ENCODE measurements around the gene LTBP2.
A peak's percentile ranks its signal among the peaks of the same experiment; 100 is the strongest.

LTBP2 gene

DNA sequence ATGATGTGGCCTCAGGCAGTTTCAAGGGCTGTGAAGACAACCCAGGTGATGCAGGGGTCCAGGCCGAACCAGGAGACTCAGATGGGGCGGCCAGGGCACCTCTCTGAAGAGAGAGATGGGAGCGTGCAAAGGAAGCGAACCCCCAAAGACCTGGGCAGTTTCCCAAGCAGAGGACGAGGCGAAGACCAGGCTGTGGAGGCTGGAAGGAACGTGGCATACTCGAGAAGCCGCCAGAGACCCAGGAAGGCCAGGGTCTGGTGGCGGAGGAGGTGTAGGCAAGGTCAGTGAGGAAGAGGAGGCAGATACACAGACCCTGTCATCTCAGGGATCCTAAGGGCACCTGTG is 24.7 kb downstream of the LTBP2 start:
- no peak for DNase-seq

DNA sequence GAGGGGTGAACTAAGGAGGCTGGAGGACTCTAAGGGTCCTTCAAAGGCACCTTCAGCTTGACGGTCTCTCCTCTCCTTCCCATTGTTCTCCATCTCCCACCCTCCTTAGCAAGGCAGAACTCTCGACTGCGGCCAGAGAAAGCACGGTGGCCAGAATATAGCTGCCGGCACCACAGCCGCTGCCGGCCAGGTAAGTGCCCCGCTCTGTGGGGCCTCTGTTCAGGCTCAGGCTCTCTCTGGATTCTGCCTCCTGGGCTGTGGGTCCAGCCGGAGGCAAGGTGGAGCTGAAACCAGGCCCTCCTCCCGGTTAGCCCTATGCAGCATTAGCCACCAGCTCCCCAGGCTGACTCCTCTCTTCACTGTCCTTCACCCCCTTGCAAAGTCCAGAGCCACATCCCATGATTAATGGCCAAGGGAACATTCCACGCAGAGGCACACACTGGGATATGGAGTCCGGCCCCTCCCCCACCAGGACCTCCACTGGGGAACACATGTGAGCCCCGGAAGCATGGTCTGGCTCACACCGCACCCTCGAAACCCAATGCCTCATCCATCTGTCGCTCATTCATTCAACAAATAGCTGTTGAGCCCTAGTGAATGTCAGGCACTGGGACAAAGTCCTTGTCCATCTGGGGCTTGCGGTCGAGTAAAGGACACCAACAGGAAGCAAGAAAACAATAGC is 25.2 kb downstream of the LTBP2 start:
- DNase-seq: no peak

DNA sequence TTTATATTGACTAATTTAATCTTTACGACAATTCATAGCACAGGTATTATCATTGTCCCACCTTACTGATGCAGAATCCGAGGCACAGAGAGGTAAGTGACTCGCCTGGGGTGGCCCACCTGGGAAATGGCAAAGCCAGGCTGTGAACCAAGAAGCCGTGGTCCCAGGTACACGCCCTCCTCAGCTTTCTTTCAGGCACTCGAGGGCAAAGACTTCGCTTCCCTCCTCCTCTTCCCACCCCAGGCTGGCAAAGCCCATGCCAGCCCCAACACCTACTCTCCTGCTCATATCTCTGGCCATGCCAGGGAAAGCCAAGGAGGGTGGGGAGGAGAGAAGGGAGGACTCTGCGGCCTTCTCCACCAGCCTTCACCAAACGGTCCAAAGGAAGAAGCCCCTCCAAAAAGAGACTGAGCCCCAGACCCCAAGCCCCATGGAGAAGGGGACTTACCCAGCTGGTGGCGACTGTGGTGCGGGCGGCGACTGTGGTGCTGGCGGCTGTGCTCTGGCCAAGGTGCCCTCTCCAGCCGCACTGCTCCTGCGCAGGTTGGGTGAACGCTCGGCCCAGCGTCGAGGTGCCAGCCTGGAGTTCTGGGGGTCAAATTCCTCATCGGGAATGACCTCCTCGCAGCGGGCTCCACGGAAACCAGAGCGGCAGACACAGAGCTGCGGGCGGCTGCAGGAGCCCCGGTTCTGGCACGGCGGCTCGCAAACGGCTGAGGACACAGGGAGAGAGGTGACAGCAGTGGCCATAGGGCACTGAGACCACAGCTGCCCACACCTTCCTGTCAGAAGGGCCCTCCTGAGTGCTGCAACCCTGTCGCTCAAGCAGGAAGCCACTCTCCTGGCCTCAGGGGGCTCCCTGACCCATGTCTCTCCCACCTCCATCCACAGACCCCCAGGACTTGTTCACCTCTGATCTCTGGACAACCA is 26.4 kb downstream of the LTBP2 start:
- no peak for DNase-seq

DNA sequence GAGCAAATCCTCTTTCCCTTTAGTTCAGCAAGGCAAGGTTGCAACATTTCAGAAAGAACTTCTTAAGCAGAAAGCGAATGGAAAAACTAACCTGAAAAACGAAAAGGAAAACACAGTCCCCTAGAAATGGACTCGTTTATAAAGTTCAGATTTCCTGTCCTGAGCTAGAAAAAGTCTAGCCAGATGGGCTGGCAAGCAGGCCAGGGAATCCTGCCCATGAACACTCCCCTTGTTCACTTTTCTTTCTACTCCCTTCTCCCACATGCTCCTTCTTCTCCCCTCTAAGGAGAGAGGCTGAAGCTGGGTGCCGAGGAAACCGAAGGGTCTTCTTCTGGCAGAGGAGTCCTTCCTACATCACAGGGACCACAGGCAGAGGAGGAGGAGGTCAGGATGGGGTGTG is 27.1 kb downstream of the LTBP2 start:
- no peak for DNase-seq

DNA sequence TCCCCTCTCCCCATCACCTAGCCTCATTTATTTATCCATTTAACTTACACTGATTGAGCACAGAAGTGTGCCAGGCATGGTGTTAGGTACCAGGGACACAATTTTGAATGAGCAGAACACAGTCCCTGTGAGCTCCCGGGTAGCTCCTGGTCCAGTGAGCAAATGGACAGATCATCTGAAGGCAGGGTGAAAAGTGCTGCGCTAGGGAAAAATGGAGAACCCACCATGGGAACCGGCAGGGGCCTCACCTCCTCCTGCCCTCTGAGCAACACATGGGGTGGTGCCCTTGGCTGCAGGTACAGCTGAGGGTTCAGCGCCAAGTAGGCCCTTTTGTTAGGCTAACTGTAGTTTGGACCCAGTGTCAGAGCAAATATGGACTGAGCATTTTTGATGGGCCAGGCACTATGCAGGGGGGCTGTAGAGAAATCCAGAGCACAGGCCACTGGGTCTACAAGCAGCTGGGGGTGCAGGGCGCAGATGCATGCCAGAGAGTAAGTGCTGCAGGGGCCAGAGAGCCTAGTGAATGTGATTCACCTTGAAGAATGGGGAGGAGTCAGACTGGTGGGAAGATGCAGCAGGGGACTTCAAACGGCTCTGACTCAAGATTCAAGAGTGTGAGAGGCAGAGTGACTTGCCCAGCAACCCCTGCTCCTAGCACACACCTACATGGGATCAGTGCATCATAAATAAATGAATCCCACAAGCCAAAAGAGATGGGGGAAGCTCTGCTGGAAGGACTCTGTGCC is 28.2 kb downstream of the LTBP2 start:
- DNase-seq: no peak

DNA sequence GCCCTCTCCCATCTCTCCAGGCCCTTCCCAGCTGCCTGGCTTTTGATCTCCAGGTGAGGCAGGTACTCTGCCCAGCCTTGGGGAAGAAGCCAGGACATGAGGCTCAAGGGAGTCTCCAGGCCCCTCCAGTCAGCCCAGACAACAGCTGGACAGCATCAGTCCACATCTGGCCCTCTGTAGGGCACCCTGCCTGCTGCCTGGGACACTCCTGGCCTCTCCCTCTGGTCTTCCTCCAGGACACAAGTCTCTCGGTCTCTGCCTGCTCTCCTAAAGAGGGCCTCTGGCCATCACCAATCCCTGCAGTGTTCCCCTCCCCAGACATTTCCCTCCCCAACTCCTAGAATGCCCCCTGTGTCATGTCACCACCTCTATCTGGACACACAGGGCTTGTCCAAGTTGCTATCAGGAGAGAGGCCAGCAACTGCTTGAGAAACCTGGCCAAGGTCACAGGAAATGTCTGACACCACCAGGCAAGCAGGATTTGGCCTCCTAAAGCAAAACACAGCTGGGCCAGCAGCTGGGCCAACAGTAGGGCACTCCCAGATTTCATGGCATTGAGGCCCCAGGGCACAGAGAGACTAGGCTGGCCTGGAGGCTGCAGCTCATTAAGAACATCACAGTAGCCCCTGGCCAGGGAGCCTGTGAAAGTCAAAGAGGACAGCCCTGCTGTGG is 29.0 kb downstream of the LTBP2 start:
- no peak for DNase-seq

DNA sequence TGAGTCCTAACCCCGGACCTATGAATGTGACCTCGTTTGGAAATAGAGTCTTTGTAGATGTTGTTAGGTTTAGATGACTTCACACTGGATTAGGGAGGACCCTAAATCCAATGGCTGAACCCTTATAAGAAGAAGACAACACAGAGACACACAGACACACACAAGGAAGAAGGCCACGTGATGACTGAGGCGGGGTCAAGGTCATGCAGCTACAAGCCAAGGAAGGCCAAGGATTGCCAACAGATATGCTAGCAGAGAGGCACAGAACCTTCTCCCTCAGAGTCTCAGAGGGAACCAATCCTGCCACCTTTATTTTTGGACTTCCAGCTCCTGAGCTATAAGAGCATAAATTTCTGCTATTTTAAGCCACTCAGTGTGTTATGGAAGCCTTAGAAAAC is 31.8 kb downstream of the LTBP2 start:
- DNase-seq: no peak

DNA sequence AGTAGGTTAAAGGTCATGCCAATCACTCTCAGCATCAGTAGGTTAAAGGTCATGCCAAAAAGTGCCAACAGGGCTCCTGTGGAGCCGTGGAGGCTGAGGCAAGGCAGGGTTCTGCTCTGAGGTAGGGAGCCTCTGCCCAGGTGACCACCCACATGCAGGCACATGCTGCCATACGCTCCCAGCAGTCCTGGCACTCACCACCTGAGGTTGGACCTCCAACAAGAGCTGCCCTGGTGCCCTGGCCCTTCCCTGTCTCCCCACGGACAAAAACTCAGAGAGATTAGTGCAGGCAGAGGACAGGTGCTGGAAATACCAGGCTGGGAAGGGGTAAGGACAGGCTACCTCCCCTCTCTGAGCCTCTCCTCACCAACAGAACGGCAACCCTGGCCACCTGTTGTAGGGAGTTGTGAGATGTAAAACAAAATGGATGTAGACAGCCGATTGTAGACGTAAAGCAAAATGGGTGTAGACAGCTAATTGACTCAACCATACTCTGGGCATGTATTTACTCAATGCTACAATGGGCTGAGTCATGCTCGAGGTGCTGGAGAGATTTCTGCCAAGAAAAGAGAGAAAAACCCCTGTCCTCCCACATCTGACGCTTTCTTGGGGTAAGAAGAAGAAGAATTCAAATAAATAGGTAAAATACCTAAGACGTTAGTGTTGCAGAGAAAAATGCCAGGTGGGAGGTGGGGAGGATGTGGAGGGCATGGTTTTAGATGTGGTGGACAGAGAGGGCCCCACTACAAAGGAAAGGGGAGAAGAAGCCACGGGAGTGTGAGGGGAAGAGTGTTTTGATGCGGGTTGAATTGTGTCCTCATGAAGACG is 32.4 kb downstream of the LTBP2 start:
- no peak for DNase-seq

DNA sequence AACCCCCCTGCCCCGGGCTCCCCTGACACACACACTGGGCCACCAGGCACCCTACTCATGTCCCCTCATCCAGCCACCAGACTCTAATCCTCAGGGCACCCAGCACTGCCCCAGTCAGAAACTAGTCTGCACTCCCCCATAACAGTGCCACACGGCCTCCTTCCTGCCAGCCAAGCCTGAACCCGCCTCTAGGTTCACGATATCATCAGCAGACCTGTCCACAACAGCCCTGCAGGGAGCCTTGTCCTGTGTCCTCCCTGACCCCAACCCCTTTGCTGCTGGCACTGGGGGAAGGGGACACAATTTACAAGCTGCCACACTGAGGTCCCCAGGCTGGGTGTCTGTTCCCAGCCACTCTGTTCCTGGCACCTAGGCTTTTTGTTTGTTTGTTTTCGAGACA is 33.6 kb downstream of the LTBP2 start:
- DNase-seq: no peak

DNA sequence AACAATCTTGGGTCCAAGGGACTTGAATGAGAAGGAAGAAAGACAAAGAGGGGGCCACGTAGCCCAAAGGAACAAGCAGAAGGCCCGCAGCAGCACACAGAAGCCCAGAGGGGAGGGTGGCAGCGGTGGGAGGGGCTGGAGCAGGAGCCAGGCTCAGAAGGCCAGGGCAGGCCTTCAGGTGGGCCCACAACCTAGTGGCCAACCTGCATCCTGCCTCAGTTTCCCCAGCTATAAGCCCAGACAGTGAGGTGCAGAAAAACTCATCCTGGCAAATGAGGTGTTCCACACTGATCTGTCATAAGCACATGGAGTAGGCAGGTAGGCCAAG is 34.1 kb downstream of the LTBP2 start:
- DNase-seq: no peak

DNA sequence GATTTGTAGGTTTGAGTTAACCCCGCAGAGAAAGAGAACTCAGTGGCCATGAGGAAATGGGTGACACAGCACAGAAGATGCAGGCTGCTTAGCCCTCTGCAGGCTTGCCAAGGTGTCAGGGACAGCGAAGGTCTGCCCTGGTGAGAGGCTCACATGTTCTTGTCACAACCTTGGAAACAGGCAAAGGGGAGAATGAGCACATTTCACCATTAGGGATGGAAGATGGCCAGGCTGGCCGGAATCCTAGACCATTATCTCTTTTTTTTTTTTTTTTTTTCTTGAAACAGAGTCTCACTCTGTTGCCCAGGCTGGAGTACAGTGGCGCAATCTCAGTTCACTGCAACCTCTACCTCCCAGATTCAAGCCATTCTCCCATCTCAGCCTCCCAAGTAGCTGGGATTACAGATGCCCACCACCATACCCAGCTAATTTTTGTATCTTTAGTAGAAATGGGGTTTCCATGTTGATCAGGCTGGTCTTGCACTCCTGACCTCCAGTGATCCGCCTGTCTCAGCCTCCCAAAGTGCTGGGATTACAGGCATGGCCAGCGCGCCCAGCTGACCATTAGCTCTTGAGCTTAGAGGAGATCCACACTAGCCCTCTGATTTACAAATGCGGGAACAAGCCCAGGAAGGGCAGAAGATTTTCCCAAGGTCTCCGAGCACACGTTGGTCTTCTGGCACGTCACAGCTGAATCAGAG is 34.6 kb downstream of the LTBP2 start:
- DNase-seq: no peak

DNA sequence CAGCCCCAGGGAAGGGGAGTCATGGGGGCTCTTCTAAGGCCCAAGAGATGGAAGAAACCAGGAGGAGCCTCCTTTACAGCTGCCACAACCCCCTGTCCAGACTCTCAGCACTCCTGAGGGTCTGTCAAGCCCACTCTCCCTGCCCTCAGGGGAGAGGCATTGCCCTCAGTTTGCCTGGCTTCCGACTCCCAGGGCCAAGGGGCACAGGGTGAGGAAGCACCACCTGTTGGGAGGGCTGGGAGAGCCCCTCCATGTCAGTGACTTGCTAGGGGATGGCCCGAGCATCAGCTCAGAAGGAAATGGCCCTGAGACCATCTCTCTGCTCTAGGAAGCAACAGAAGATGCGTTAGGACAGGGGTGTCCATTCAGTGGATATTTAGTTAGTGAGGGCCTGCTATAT is 36.1 kb downstream of the LTBP2 start:
- DNase-seq: no peak

DNA sequence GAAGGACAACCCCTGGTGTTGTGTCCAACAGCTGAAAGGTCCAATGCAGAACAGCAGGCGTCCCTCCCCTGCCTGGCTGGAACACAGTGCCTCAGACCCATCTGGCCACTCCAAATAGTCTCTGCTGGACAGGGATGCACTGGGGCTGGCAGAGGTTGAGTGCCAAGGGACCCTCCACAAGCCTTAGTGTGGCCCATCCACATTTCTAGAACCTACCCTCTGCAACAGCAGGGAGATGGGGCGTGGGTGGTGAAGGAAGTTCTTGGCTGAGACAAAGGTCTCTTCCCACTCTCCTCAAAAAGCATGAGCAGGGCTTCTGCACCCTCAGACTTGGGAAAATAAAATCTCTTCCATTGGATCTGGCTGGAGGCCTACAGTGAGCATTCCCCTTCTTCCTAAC is 36.5 kb downstream of the LTBP2 start:
- DNase-seq: no peak

DNA sequence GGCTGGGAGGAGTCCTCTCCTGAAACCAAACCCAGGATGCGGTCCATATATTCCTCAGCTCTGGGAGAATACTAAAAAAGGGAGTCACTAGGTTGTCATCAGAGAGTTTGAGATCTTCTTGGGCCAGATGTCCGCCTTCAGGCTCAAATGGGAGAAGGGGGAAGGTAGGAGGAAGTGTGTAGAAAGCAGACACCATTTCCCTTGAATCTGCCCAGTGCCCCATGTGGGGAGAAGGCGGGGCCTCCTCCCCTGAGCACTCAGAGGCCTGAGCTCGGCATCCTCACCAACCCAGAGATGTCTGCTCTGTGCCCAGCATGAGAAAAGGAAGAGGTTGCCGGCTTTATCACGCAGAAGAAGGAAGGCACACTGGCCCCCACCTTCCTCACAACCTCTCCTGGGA is 37.3 kb downstream of the LTBP2 start:
- DNase-seq: no peak

DNA sequence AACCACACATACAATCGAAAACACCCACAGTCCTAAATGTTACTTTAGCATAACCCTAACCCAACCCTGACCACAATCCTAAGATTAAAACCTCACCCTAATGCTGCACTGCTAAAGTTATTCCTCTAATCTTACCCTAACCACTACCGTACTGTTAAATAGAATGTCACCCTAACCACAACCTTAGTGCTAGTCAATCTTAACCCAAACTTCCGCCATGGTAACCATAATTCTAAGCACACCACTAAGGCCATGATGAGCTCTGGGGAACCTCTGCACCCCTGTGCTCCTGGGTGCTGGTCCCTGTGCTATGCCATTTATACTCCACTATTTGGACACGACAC is 38.0 kb downstream of the LTBP2 start:
- DNase-seq: no peak

DNA sequence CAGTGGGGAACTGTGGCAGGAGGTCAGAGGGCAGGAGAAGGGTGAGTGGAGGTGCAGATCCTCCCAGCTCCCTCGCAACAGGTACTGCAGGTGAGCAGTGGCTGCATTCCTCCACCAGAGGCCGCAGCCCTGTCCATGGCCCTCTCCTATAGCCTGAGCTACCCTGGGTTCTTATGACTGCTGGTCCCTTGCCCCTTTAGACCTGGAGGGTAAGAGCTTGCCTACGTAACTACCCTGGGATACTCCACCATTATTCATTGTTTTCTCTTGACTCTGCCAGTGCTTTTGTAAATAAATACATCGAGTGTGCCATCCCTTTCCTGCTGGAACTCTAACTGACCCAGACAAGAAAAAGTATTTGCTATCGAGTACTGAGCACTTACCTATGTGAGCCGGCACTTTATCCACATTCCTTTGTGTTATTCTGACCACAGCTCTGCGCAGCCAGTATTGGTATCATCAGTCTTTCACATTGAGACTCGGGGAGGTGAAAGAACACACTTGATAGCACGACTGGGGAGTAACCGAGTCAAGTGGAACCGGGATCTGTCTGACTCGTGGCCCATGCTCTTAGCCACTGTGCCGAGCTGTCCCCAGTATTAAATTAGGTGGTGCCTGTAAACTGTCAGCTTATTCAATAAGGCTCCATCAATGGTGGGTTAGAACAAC is 38.5 kb downstream of the LTBP2 start:
- no peak for DNase-seq

DNA sequence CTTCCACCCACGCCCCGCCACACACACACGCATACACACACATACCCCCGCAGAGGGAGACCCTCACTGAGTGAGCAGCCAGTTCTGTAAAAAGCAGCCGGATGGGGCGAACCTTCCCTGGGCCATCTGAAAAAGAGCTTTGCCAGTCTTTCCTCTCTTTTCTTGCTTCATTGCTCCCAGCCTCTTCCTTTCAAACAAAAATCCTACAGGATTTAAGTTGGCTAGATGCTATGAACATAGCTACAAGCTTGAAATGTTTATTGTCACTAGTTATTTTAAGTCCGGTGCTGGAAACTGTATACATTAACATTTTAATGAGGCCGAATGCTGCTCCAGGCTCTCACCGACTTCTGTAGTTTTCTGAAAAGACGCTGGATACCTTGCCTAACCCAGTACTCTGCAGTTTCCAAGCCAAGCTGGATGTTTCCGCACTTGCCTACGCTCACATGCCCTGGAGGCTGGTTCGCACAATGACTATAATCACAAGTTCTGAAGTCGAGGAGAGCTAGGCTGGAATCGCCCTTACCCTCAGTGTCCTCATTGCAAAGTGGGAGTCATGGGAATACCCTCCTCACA is 39.2 kb downstream of the LTBP2 start:
- DNase-seq: peak in 1 of 3 experiments; percentile 45

DNA sequence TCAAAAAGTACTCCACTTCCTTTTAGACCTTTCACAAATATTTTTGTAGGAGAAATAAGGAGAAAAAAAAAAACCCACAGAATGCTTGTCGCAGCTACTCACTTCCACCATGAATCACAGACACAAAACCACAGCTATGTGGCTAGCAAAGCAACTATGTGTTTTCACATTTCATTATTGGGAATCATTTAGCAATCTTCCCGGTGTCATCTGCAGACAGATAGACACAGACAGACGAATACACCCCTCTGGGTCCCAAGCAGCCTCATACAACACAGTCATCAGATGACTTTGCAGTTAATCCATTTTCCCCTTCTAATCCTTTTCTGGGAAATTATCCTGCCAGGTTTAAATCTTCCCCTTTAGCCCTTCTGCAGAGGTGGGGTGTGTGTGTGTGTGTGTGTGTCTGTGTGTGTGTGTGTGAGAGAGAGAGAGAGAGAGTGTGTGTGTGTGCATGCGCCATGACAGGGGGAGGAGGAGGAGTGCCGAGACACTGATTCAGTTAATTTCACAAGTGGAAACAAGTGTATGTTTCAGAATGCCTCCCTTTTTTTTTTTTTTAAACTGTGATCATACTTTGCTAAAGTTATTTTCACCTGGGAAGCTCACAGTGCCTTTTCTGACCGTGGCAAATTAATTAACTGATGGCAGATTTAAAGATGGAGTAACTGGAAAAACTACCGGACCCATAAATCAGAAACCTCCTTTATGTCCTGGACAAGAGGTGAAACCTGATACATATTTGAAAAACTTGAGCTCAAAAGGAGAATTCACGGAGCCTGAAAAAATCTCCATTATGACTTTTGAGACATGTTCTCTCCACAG is 39.9 kb downstream of the LTBP2 start:
- DNase-seq: peak; percentile 48 to 81 (median 75)

DNA sequence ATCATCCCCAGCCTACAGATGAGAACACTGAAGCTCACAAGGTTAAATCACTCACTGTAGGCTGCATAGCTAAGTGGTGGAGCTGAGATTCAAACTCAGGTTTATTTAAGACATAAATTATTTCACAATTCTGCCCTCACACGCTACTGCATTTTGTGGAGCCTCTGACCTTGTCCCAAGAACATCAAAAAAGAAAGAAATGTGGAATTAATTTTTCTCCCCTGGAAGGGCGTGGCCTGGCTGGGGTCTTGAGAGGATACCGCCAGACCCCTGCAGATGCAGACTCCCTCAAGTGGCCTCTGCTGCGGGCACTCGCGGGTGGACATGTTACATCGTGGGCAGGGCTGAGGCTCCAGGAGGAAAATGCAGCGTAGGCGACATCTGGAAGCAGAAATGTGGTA is 40.6 kb downstream of the LTBP2 start:
- peak in 2 of 3 experiments; percentile 7 to 39 for DNase-seq

DNA sequence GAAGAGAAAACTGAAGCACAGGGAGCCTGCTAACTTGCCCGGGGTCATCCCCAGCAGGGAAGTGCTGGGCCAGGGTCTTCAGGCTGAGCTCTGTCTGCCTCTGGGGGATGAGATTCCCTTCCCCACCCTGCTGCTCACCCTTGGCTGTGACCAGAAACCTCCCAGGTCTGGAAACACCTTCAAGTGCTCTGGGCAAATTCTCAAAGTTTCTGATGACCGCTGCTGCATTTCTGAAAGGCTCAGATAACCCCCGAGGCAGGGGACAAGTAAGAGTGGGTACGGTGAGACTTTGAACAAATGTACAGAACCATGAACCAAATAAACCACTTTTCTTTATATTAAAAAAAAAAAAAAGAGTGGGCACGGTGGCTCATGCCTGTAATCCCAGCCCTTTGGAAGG is 41.3 kb downstream of the LTBP2 start:
- DNase-seq: no peak

Measured in NCI-H1417 (cell line).